Type B pancreatic cell (in vitro differentiated cells): ENCODE results near the gene HGS. TPM values are rescaled to one million over a fixed set of nuclear protein-coding genes. Genes with fewer than 3 reads are reported as not detected.

ENCODE experiments used
- DNase-seq: peaks from one replicate; pipeline ENCODE4 v3.0.0; 2021; ENCODE audit warnings: mixed read lengths; ENCODE audit not compliant: unreplicated experiment; ENCODE audit errors: extremely low spot score
- H3K27ac Mint-ChIP-seq: 2 replicates; pipeline ENCODE4 v1.8.0; 2021; ENCODE audit warnings: mild to moderate bottlenecking, mixed read lengths
- H3K27me3 Mint-ChIP-seq: 2 replicates; pipeline ENCODE4 v1.8.0; 2021; ENCODE audit warnings: mixed read lengths
- H3K36me3 Mint-ChIP-seq: 2 replicates; pipeline ENCODE4 v1.8.0; 2021; ENCODE audit warnings: mixed read lengths
- H3K4me1 Mint-ChIP-seq: one replicate; pipeline ENCODE4 v1.8.0; 2021; ENCODE audit warnings: mixed read lengths; ENCODE audit not compliant: unreplicated experiment
- H3K4me3 Mint-ChIP-seq: 2 replicates; pipeline ENCODE4 v1.8.0; 2021; ENCODE audit warnings: mild to moderate bottlenecking, mixed read lengths
- H3K9me3 Mint-ChIP-seq: 2 replicates; pipeline ENCODE4 v1.8.0; 2021; ENCODE audit warnings: mixed read lengths
- CTCF ChIP-seq: fragments of 200-600 bp; sonication (generic); conservative IDR thresholded peaks from 2 replicates; pipeline ENCODE4 v1.5.0; 2021; ENCODE audit warnings: antibody characterized with exemption, mild to moderate bottlenecking
- long read RNA-seq: library from polyadenylated mRNA; unstranded; transcript quantifications from one replicate; pipeline ENCODE4 v2.0.0, GENCODE V29; 2020
- total RNA-seq: library from RNA; stranded (reverse); gene quantifications from 2 replicates; pipeline ENCODE4 v1.2.1, GENCODE V29; 2021; ENCODE audit warnings: low replicate concordance

The HGS gene
- total RNA-seq: 115 and 119 TPM in 2 replicates
- long read RNA-seq, partial matches to known transcripts: 1 of 1 reads
- long read RNA-seq, other reads (novel, unspliced or antisense): 0 of 1 reads

GRCh38 chr17:81683584-81684441 is at the start of gene HGS, which contains the start of gene ARL16:
TSS of gene HGS (plus strand) at chr17:81684011. CDS start at chr17:81684067, 56 bp downstream.
TSS of gene ARL16 (minus strand) at chr17:81683797. CDS start at chr17:81683753, 44 bp downstream.
- peak; percentile 99 for DNase-seq
- peak within 1 kb of the TSS; percentile 90 for H3K27ac Mint-ChIP-seq
- peaks cover 4% of the 10 kb centered on the region for H3K36me3 Mint-ChIP-seq
- H3K4me3 Mint-ChIP-seq: peak within 1 kb of the TSS; percentile 95
- H3K27me3 Mint-ChIP-seq: no peaks in the 10 kb centered on the region
- peaks cover 14% of the 10 kb centered on the region for H3K4me1 Mint-ChIP-seq
- no peak for TF ChIP-seq CTCF
- H3K9me3 Mint-ChIP-seq: no peaks in the 10 kb centered on the region

GRCh38 chr17:81635431-81635830 is 48.4 kb upstream of the HGS start:
- no peaks in the 10 kb centered on the region for H3K9me3 Mint-ChIP-seq
- TF ChIP-seq CTCF: no peak
- peaks cover 12% of the 10 kb centered on the region for H3K4me1 Mint-ChIP-seq
- peak overlapping the region; percentile 95 for H3K27ac Mint-ChIP-seq
- peaks cover 3% of the 10 kb centered on the region for H3K36me3 Mint-ChIP-seq
- no peaks in the 10 kb centered on the region for H3K27me3 Mint-ChIP-seq
- peak overlapping the region; percentile 96 for H3K4me3 Mint-ChIP-seq
- no peak for DNase-seq

- Mint-ChIP-seq H3K36me3 (peaks cover 3% of the 10 kb centered on the region), H3K4me1 (peaks cover 12% of the 10 kb centered on the region)
These were observed 47.8 kb upstream of the HGS start for GRCh38 chr17:81635973-81636504.

GRCh38 chr17:81636505-81637288 is 47.1 kb upstream of the HGS start, which contains the start of the genes NPLOC4 and TSPAN10:
TSS of gene NPLOC4 (minus strand) at chr17:81637112. CDS start at chr17:81636930, 182 bp downstream.
TSS of gene TSPAN10 (plus strand) at chr17:81637196. CDS start at chr17:81642413, 5,217 bp downstream.
- H3K27me3 Mint-ChIP-seq: no peaks in the 10 kb centered on the region
- H3K4me1 Mint-ChIP-seq: peaks cover 12% of the 10 kb centered on the region
- H3K4me3 Mint-ChIP-seq: peak within 1 kb of the TSS; percentile 96
- DNase-seq: peak; percentile 94
- peaks cover 3% of the 10 kb centered on the region for H3K36me3 Mint-ChIP-seq
- TF ChIP-seq CTCF: no peak
- H3K9me3 Mint-ChIP-seq: no peaks in the 10 kb centered on the region
- peak within 1 kb of the TSS; percentile 95 for H3K27ac Mint-ChIP-seq

More at GRCh38 chr17:81635973-81636504, 47.8 kb upstream of the HGS start:
- no peak for TF ChIP-seq CTCF
- no peak for DNase-seq
- peak overlapping the region; percentile 96 for H3K4me3 Mint-ChIP-seq
- no peaks in the 10 kb centered on the region for H3K9me3 Mint-ChIP-seq
- H3K27ac Mint-ChIP-seq: peak overlapping the region; percentile 95
- H3K27me3 Mint-ChIP-seq: no peaks in the 10 kb centered on the region

- Mint-ChIP-seq H3K4me1 (peaks cover 12% of the 10 kb centered on the region), H3K27ac (no peak overlapping the region), H3K36me3 (no peaks in the 10 kb centered on the region), H3K9me3 (no peaks in the 10 kb centered on the region), H3K4me3 (peak overlapping the region; percentile 74), H3K27me3 (no peaks in the 10 kb centered on the region)
- DNase-seq: no peak
- no peak for TF ChIP-seq CTCF
These were observed 45.1 kb upstream of the HGS start for GRCh38 chr17:81638683-81639082.
